Fibroblast of skin of left biceps (primary cell): Measurements from ENCODE around the gene RRP15.

ENCODE experiments used
- DNase-seq, 2 experiments: peaks; one replicate each; pipeline ENCODE4 v3.0.0-alpha.2; 2013; ENCODE audit warnings: low read depth in 2 of 2

Gene RRP15

GRCh38 chr1:218339267-218339831 is 54.3 kb downstream of the RRP15 start:
- no peak for DNase-seq

GRCh38 chr1:218341325-218341724 is 56.2 kb downstream of the RRP15 start:
- no peak for DNase-seq

GRCh38 chr1:218342091-218342490 is 57.0 kb downstream of the RRP15 start:
- DNase-seq, result no peak

GRCh38 chr1:218344814-218345672 is 60.0 kb downstream of the RRP15 start, which contains the start of gene TGFB2:
TGFB2 (plus strand) TSS chr1:218345336; CDS start chr1:218346702, 1,366 bp downstream.
- no peak for DNase-seq

- DNase-seq, result peak in 1 of 2 experiments; percentile 36
These were observed 60.7 kb downstream of the RRP15 start for GRCh38 chr1:218345673-218346390.

GRCh38 chr1:218346391-218347204 is 61.5 kb downstream of the RRP15 start:
- no peak for DNase-seq

- no peak for DNase-seq
These were observed 62.2 kb downstream of the RRP15 start for GRCh38 chr1:218347336-218347722.

- DNase-seq, result no peak
These were observed 62.9 kb downstream of the RRP15 start for GRCh38 chr1:218347723-218348627.

- DNase-seq, result no peak
These were observed 63.6 kb downstream of the RRP15 start for GRCh38 chr1:218348628-218349071.

GRCh38 chr1:218349348-218350034 is 64.4 kb downstream of the RRP15 start:
- no peak for DNase-seq

- no peak for DNase-seq
These were observed 65.0 kb downstream of the RRP15 start for GRCh38 chr1:218350035-218350525.

GRCh38 chr1:218350801-218351266 is 65.7 kb downstream of the RRP15 start:
- peak; percentile 86 to 91 for DNase-seq

GRCh38 chr1:218351391-218352074 is 66.4 kb downstream of the RRP15 start:
- DNase-seq, result peak in 1 of 2 experiments; percentile 42

- DNase-seq, result no peak
These were observed 67.0 kb downstream of the RRP15 start for GRCh38 chr1:218352075-218352438.

- DNase-seq, result no peak
These were observed 68.6 kb downstream of the RRP15 start for GRCh38 chr1:218353656-218354055.

GRCh38 chr1:218355278-218355677 is 70.2 kb downstream of the RRP15 start:
- no peak for DNase-seq

GRCh38 chr1:218357211-218357892 is 72.3 kb downstream of the RRP15 start:
- no peak for DNase-seq

- no peak for DNase-seq
These were observed 72.8 kb downstream of the RRP15 start for GRCh38 chr1:218357893-218358232.
